GM12874 (cell line): ENCODE measurements around the gene EPHB1.

ENCODE experiments used
- TF ChIP-seq, protein P1 (sequence below): IDR thresholded peaks from 2 replicates; pipeline ENCODE4 v1.5.1; 2011; ENCODE audit warnings: low read depth, mild to moderate bottlenecking, control low read depth, low read length, moderate library complexity; ENCODE audit not compliant: insufficient read depth

EPHB1 gene

DNA sequence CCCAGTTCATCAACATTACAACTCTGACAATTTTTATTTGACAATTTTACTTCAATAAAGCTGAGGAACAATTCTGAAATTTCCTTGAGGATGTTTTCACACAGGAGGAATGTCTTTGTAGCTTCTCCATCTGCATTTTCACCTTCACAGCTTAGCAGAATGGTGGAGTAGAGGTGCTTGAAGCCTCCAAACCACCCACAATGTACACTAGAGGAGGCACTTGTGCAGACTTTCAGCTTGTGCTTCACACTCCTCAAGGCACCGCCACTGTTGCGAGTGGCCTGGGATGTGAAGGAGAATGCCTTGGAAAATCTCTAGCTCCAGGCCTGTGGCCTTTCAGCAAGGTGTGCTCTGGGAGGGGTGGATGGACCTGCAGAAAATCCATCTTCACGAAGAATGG, 181.9 kb downstream of the EPHB1 start:
- TF ChIP-seq, protein P1, sequence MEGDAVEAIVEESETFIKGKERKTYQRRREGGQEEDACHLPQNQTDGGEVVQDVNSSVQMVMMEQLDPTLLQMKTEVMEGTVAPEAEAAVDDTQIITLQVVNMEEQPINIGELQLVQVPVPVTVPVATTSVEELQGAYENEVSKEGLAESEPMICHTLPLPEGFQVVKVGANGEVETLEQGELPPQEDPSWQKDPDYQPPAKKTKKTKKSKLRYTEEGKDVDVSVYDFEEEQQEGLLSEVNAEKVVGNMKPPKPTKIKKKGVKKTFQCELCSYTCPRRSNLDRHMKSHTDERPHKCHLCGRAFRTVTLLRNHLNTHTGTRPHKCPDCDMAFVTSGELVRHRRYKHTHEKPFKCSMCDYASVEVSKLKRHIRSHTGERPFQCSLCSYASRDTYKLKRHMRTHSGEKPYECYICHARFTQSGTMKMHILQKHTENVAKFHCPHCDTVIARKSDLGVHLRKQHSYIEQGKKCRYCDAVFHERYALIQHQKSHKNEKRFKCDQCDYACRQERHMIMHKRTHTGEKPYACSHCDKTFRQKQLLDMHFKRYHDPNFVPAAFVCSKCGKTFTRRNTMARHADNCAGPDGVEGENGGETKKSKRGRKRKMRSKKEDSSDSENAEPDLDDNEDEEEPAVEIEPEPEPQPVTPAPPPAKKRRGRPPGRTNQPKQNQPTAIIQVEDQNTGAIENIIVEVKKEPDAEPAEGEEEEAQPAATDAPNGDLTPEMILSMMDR, result no peak

DNA sequence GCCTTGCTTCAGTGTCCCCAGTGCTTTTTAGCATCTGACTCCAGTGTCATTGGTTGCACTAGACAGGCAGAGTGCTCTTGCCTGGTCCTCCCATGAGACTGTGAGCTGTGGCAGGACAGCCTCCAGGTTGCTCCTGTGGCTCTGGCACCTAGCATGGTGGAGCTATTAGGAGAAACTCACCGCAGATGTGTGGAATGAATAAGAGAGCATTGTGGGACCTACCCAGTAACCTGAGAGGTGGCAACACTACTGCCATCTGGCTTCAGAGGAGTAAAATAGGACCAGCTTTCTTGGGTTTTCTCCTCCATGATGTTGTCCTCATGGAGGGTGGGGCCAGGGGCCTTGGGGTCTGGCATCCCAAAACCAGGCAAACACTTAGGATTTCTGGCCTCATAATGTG, 183.6 kb downstream of the EPHB1 start:
- TF ChIP-seq, protein P1, result no peak

DNA sequence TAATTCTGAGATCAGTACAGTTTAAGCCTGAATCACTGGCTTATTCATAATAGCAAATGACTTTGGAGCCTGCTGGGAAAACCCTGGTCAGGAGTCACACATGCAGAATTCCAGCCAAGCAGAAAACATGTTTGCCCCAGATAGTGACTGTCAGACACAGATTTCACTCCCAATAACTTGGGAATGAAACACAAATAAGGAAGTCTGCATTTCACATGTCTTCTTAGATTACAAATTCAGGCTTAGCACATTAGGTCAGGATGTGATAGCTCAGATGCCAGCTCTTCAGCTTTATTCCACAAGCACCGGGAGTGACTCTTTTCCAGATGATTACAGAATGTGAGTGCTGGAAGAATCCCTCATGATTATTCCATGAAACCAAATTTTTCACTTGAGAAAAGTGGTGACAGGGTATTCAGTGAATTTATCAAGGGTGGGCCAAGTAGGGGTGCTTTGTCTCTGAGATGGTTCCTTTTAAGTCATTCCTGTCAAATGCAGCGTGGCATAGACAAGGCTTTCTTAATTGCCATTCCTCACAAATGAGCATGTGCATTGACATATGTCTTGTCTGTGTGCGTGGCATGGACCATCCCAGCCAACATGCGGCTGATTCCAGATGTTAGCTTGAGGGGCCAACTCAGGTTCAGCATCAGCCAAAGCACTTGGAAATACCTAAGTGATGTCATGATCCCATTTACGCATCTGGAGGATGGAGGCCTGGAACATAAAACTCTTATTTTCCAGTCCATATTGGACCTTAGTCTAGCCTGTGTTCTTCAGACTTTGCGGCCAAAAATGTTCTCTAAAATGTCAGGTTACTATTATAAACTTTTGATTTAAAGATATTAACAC, 191.0 kb downstream of the EPHB1 start:
- TF ChIP-seq, protein P1, result no peak

GRCh38 chr3:134988666-134989065, 193.6 kb downstream of the EPHB1 start:
- TF ChIP-seq, protein P1, result no peak

DNA sequence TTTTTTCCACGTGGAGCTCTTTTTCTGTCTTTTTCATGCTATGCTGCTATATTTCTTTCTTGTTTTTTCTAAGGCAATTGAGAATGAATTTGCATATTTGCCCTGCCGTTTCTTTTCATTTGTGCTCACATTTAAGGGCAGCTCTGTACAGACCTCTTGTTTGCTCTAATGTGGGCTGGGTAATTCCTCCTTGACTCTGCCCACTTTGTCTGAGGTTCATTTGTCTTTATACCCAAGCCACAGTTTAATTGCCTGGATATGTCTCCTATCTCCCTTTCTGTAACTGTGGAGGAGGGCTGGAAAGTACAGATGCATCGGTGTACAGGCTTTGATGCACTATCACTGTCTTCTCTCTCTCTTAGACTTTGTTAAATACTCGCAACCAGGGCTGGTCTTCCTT, 195.9 kb downstream of the EPHB1 start:
- TF ChIP-seq, protein P1, result no peak

DNA sequence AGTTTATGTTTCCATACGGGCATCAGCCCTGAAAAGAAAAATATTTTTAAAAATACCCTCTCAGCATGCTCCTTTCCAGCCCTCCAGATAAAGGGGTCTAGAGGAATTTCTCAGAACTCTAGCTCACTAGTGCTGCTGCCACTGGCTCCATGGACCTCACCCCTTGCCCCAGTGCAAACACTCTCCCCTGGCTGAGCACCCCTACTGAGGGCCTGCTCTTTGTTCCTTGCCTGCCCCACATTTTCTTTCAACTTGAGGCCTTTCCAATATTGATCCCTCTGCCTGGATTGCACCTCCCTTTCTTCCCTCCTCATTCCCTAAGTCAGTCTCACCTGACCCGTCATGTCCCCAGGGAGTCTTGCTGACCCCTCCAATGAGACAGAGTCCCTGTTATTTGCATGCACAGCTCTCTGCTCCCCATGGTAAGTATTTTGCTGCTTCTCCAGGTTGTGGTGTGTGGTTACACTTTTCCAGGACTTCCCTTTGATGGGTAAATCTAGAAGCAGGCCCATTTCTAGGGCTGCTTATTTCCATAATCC, 196.5 kb downstream of the EPHB1 start:
- TF ChIP-seq, protein P1, result no peak

- TF ChIP-seq, protein P1, result no peak
Observed at GRCh38 chr3:134992180-134992579, 197.1 kb downstream of the EPHB1 start.
